BLaER1 treated with 17β-estradiol and CSF1 and Interleukin-3, amounts not matched to agents 10 nM and 100 nM (cell line): Measurements from ENCODE around the gene KLHL40.

Experiments
- H3K27ac ChIP-seq, 11 experiments: shearing (Covaris generic); formaldehyde crosslinking; 2 replicates each; pipeline ENCODE4 v1.8.1; 2022
- H3K27me3 ChIP-seq, 11 experiments: shearing (Covaris generic); formaldehyde crosslinking; 2 replicates each; pipeline ENCODE4 v1.8.1; 2022
- H3K36me3 ChIP-seq, 11 experiments: shearing (Covaris generic); formaldehyde crosslinking; 2 replicates each; pipeline ENCODE4 v1.8.1; 2022
- H3K4me1 ChIP-seq, 10 experiments: shearing (Covaris generic); formaldehyde crosslinking; 2 replicates each; pipeline ENCODE4 v1.8.1; 2022
- H3K4me2 ChIP-seq, 11 experiments: shearing (Covaris generic); formaldehyde crosslinking; 2 replicates each; pipeline ENCODE4 v1.8.1; 2022
- H3K4me3 ChIP-seq, 10 experiments: shearing (Covaris generic); formaldehyde crosslinking; 2 replicates each; pipeline ENCODE4 v1.8.1; 2022
- H3K9ac ChIP-seq, 11 experiments: shearing (Covaris generic); formaldehyde crosslinking; 2 replicates each; pipeline ENCODE4 v1.8.1; 2022
- H3K9me3 ChIP-seq, 11 experiments: shearing (Covaris generic); formaldehyde crosslinking; replicated peaks in 1 of 11; 2 replicates each; pipeline ENCODE4 v1.8.1; 2022
- H4K20me1 ChIP-seq, 11 experiments: shearing (Covaris generic); formaldehyde crosslinking; 2 replicates each; pipeline ENCODE4 v1.8.1; 2022
- Cebpa-rat ChIP-seq, 11 experiments: shearing (Covaris generic); IDR thresholded peaks; 2 replicates each; pipeline ENCODE4 v1.8.1; 2022

Gene KLHL40

DNA sequence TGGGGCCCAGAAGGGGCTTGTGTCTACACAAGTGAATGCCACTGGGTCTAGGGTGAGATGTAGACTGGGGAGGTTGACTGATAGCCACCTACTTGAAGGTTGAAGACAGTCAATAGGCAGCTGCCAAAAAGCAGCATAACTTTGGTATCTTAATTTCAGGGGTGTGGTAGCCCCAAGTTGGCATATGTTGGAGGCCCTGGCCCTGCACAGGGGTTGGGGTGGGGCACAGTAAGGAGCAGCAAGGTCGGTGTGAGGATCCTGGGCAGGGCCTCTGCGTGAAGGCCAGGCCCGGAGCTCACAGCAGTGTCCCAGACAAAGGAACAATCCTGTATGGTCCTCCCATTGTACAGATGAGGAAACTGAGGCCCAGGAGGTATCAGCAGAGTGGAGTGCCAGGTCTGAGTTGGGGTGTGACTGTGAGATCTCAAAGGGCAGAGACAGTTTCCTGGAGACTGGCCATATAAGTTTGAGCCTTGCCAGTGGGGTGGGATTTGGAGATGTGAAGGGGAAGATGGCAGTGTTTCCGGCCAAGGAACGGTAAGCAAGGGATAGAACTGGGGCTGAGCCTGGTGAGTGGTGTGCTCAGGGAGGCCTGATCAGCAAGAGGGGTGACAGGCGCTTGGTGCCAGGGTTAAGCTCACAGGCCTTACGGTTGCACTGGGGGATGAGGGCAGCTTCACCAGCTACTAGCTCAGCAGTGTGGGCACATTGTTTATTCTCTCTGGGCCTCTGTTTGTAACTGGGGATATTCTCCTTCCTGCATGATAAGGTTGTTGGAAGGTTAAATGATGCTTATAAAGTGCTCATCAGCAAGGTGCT lies 1.7 kb downstream of the KLHL40 start:
- Histone ChIP-seq H3K36me3 (no peaks in the 10 kb centered on the region), H3K27me3 (no peaks in the 10 kb centered on the region), H3K9ac (no peak overlapping the region), H4K20me1 (no peaks in the 10 kb centered on the region), H3K4me3 (no peak overlapping the region), H3K9me3 (peaks cover 0 to 12% (median 0%) of the 10 kb centered on the region in 11 experiments; a peak in 5 of 22 replicates), H3K4me2 (no peak overlapping the region), H3K4me1 (peaks cover 24 to 42% (median 31%) of the 10 kb centered on the region in 10 experiments), H3K27ac (no peak overlapping the region)
- no peak for TF ChIP-seq Cebpa-rat (IDR thresholded peaks at IDR 0.05)

DNA sequence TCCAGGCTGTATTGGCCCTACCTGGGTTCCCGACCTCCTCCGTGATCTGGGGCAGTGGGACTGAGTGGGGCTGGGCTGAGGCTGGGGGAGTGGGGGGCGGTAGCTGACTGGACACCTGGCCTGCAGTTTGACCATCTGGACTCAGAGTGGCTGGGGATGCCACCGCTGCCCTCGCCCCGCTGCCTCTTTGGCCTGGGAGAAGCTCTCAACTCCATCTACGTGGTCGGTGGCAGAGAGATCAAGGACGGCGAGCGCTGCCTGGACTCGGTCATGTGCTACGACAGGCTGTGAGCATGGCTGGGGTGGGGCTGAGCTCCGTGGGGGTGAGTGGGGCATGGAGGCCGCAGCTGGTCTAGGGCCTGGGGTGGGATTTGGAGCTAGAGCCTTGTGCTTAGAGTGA lies 2.7 kb downstream of the KLHL40 start:
- H3K27ac ChIP-seq = no peak overlapping the region
- no peaks in the 10 kb centered on the region for H4K20me1 ChIP-seq
- H3K4me2 ChIP-seq = no peak overlapping the region
- H3K36me3 ChIP-seq = no peaks in the 10 kb centered on the region
- H3K4me3 ChIP-seq = no peak overlapping the region
- H3K9ac ChIP-seq = no peak overlapping the region
- H3K9me3 ChIP-seq = peaks cover 0 to 12% (median 0%) of the 10 kb centered on the region in 11 experiments; a peak in 5 of 22 replicates
- no peak for TF ChIP-seq Cebpa-rat (IDR thresholded peaks at IDR 0.05)
- no peaks in the 10 kb centered on the region for H3K27me3 ChIP-seq
- peaks cover 19 to 43% (median 36%) of the 10 kb centered on the region in 10 experiments for H3K4me1 ChIP-seq

DNA sequence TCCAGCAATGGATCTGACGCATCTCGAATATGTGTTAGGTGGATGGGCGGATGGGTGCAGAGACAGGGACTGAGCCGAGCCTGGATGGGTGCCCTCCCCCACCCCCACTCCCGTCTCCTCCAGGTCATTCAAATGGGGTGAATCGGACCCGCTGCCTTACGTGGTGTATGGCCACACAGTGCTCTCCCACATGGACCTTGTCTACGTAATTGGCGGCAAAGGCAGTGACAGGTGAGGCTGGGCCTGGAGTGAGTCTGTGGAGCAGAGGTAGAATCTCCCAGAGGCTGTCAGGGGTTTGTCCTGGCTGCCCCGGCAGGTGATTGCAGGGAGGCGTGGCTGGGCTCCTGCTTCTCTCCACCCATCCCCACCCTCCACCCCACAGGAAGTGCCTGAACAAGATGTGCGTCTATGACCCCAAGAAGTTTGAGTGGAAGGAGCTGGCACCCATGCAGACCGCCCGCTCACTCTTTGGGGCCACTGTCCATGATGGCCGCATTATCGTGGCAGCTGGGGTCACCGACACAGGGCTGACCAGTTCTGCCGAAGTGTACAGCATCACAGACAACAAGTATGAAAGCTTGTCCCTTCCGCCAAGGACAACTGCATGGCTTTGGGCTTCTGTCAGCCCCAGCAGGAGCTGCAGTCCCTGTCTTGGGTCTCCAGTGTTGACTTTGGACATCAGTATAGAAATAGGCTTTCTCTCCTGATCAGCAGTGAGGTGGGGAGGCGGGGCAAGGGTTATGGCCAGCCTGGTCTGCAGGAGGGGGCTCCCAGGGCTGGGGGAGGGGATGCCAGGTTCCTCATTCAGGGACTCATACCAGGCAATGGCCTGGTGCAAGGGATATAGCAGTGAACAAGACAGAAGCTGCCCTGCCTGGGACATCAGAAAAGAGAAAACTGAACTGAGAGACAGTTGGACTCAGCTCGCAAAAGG lies 3.4 kb downstream of the KLHL40 start:
- TF ChIP-seq Cebpa-rat (IDR thresholded peaks at IDR 0.05) = no peak
- Histone ChIP-seq H4K20me1 (no peaks in the 10 kb centered on the region), H3K9me3 (peaks cover 0 to 12% (median 0%) of the 10 kb centered on the region in 11 experiments; a peak in 5 of 22 replicates), H3K4me3 (no peak overlapping the region), H3K4me2 (peak overlapping the region in 1 of 11 experiments; percentile 14; a peak in 1 of 22 replicates), H3K27ac (no peak overlapping the region), H3K4me1 (peaks cover 12 to 38% (median 29%) of the 10 kb centered on the region in 10 experiments), H3K36me3 (no peaks in the 10 kb centered on the region), H3K27me3 (no peaks in the 10 kb centered on the region), H3K9ac (no peak overlapping the region)

DNA sequence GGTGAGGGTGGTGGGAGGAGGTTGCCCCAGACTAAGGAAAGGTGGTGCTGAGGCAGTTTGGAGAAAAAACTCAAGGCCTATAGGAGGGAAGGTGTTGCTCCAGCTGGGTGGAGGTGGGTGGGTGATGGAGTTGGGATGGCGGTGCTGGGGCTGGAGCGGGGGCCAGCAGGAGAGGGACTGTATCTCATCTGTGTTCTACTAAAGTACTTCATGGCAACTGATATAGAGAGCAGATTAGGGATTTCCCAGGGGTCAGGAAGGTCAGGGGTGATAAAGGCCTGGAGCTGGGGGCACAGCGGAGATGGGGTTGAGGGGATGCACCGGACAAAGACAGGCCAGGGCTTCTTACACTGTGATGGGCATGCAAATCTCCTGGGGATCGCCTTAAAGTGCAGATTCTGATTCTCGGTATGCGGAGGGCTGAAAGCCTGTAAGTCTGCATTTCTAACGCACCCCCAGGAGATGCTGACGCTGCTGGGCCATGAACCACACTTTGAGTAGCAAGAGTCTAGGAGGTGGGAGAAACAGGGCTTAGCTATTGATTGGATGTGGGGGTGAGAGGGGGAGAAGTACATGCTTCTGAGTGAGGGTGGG lies 4.2 kb downstream of the KLHL40 start:
- Histone ChIP-seq H3K4me2 (peak overlapping the region in 1 of 11 experiments; percentile 82; a peak in 1 of 22 replicates), H3K27ac (no peak overlapping the region), H4K20me1 (no peaks in the 10 kb centered on the region), H3K9me3 (peaks cover 0 to 12% (median 0%) of the 10 kb centered on the region in 11 experiments; a peak in 5 of 22 replicates), H3K27me3 (no peaks in the 10 kb centered on the region), H3K4me1 (peaks cover 6 to 38% (median 26%) of the 10 kb centered on the region in 10 experiments), H3K36me3 (no peaks in the 10 kb centered on the region), H3K4me3 (no peak overlapping the region), H3K9ac (no peak overlapping the region)
- no peak for TF ChIP-seq Cebpa-rat (IDR thresholded peaks at IDR 0.05)

DNA sequence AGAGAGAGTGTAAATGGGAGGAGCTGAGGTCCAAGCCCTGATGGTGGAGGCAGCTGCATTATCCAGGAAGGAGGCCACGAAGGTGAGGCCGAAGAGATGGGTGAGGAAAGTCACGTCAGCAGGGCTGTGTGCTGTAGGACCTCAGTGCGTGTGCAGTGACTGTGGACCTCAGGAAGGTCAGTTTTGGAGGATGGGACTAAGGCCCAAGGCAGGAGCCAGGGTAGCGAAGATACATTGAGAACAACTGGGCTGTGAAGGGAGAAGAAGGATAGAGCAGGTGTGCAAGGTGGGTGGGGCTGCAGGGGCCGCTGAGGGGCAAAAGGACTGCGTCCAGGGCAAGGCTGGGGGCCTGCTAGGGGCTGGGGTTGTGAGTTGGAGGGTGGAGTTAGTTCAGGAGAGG lies 4.9 kb downstream of the KLHL40 start:
- H4K20me1 ChIP-seq = no peaks in the 10 kb centered on the region
- TF ChIP-seq Cebpa-rat (IDR thresholded peaks at IDR 0.05) = no peak
- H3K27ac ChIP-seq = no peak overlapping the region
- H3K4me1 ChIP-seq = peaks cover 0 to 38% (median 21%) of the 10 kb centered on the region in 10 experiments; a peak in 18 of 20 replicates
- no peak overlapping the region for H3K9ac ChIP-seq
- no peak overlapping the region for H3K4me3 ChIP-seq
- H3K27me3 ChIP-seq = no peaks in the 10 kb centered on the region
- peaks cover 0 to 12% (median 0%) of the 10 kb centered on the region in 11 experiments; a peak in 5 of 22 replicates for H3K9me3 ChIP-seq
- no peaks in the 10 kb centered on the region for H3K36me3 ChIP-seq
- peak overlapping the region in 4 of 11 experiments; percentile 66 to 82 (median 74); a peak in 2 of 22 replicates for H3K4me2 ChIP-seq

DNA sequence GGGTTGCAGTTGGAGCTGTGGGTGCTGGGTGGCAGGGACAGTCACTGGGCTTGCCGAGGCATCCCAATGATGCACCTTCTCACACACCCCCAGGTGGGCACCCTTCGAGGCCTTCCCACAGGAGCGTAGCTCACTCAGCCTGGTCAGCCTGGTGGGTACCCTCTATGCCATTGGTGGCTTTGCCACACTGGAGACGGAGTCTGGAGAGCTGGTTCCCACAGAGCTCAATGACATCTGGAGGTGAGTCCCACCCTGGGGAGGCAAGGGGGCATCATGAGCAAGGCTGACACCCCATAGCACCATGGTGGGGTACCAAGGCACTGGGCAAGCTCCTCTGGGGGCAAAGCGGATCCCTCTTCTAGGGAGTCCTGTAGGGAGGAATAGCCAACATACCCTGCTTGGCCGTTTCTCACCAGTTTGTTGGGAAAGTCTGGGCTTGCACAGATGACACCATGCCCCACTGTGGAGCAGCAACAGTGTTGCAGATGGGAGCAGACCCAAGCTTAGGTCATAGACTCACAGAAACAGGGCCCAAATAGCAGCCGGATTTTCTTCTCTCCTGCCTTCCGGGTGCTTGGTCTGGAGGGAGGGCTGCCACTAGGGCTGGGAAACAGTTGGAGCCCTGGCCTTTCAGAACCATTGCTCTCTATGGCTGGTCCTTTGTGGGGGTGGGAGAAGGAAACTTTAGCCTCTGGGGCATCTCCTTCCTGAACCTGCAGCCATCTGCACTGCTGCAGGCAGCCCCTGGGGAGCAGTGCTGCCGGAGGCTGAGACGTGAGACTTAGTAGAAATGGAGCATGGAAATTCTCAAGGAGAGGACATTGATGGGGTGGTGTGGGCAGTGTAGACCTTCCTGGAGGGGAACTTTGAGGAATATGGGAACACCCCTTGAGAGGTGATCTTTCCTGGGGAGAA lies 5.7 kb downstream of the KLHL40 start:
- Histone ChIP-seq H3K36me3 (no peaks in the 10 kb centered on the region), H3K27me3 (no peaks in the 10 kb centered on the region), H3K9ac (peak overlapping the region in 2 of 11 experiments; percentile 29 to 39; a peak in 1 of 22 replicates), H3K4me3 (no peak overlapping the region), H3K4me2 (peak overlapping the region in 9 of 11 experiments; percentile 1 to 82 (median 66); a peak in 16 of 22 replicates), H4K20me1 (no peaks in the 10 kb centered on the region), H3K9me3 (peaks cover 0 to 4% (median 0%) of the 10 kb centered on the region in 11 experiments; a peak in 4 of 22 replicates), H3K4me1 (peaks cover 0 to 38% (median 21%) of the 10 kb centered on the region in 10 experiments; a peak in 14 of 20 replicates), H3K27ac (peak overlapping the region in 3 of 11 experiments; percentile 0 to 59 (median 37); a peak in 3 of 22 replicates)
- no peak for TF ChIP-seq Cebpa-rat (IDR thresholded peaks at IDR 0.05)

DNA sequence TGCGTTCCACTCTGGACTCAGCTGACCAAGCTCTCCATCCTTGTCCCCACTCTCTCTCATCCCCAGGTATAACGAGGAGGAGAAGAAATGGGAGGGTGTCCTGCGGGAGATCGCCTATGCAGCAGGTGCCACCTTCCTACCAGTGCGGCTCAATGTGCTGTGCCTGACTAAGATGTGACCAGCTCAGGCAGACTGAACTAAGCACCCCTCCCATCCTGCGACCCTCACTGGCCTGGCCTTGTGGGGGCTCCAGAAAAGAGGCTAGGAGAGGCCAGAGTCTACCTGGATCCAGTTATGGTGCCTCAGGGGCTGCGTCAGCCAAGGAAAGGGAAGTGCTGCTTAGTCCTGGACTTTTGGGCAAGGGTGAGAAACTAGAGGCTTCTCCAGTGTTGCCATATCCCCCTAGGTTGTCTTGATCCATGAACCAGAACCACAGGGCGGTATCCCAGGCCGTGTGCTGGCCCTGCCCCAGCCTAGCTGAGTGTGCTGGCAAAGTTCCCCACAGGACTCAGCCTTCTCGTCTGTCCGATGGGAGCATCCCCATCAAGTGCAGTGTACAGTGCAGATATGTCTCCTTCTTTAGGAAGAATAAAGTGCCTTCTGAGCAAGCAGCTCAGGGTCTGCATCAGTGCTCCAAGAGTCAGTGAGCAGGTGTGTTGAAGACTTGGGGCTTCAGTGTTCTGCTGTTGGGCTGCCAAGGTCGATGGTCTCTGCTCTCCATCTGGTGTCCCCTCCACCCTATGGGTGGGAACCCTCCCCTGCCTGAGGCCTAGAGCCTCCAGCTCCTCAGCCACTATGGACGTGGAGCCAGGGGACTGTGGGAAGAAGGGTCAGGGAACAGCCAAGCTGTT lies 6.7 kb downstream of the KLHL40 start:
- Histone ChIP-seq H4K20me1 (no peaks in the 10 kb centered on the region), H3K4me3 (no peak overlapping the region), H3K27ac (no peak overlapping the region), H3K36me3 (no peaks in the 10 kb centered on the region), H3K4me1 (peaks cover 0 to 38% (median 21%) of the 10 kb centered on the region in 10 experiments; a peak in 14 of 20 replicates), H3K27me3 (no peaks in the 10 kb centered on the region), H3K4me2 (peak overlapping the region in 8 of 11 experiments; percentile 49 to 82 (median 68); a peak in 15 of 22 replicates), H3K9me3 (no peaks in the 10 kb centered on the region), H3K9ac (no peak overlapping the region)
- no peak for TF ChIP-seq Cebpa-rat (IDR thresholded peaks at IDR 0.05)
